ENCODE results near the gene TLX1.

GRCh38 chr10:101087965-101088364, 43.1 kb upstream of the TLX1 start:
- TF ChIP-seq CTCF (IDR thresholded peaks at IDR 0.05): no peak
- TF ChIP-seq EP300 (IDR thresholded peaks at IDR 0.05): no peak
- TF ChIP-seq POLR2AphosphoS5 (IDR thresholded peaks at IDR 0.05): no peak
